ENCODE results near the gene GNB1L. TPM values are rescaled to one million over a fixed set of nuclear protein-coding genes. Genes with fewer than 3 reads are reported as not detected.
A peak's percentile ranks its signal among the peaks of the same experiment; 100 is the strongest.

GNB1L gene
- total RNA-seq, 1 donor, result 4.0 TPM

- no peaks in the 10 kb centered on the region for H3K27me3 ChIP-seq (ENCODE audit: insufficient read depth, low read length)
- TF ChIP-seq, protein P1, sequence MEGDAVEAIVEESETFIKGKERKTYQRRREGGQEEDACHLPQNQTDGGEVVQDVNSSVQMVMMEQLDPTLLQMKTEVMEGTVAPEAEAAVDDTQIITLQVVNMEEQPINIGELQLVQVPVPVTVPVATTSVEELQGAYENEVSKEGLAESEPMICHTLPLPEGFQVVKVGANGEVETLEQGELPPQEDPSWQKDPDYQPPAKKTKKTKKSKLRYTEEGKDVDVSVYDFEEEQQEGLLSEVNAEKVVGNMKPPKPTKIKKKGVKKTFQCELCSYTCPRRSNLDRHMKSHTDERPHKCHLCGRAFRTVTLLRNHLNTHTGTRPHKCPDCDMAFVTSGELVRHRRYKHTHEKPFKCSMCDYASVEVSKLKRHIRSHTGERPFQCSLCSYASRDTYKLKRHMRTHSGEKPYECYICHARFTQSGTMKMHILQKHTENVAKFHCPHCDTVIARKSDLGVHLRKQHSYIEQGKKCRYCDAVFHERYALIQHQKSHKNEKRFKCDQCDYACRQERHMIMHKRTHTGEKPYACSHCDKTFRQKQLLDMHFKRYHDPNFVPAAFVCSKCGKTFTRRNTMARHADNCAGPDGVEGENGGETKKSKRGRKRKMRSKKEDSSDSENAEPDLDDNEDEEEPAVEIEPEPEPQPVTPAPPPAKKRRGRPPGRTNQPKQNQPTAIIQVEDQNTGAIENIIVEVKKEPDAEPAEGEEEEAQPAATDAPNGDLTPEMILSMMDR (IDR thresholded peaks at IDR 0.05; ENCODE audit: extremely low read depth, low read depth, low read length), result no peak
- no peak overlapping the region for H3K27ac ChIP-seq (ENCODE audit: low read depth, low read length)
- H3K36me3 ChIP-seq (ENCODE audit: insufficient read depth, low read length), result no peaks in the 10 kb centered on the region
- H3K79me2 ChIP-seq (ENCODE audit: insufficient read depth, low read length), result no peaks in the 10 kb centered on the region
- peaks cover 8% of the 10 kb centered on the region for H4K20me1 ChIP-seq (ENCODE audit: insufficient read depth, low read length)
- DNase-seq (ENCODE audit: insufficient read length, low spot score, missing footprints), result peak; percentile 68
- no peak overlapping the region for H3K4me3 ChIP-seq (ENCODE audit: insufficient read depth, low read length)
- no peak overlapping the region for H2AFZ ChIP-seq (ENCODE audit: low read length)
- H3K4me2 ChIP-seq (ENCODE audit: insufficient read depth, low read length), result no peak overlapping the region
- H3K9me3 ChIP-seq (ENCODE audit: low read depth, low read length), result no peaks in the 10 kb centered on the region
- peaks cover 8% of the 10 kb centered on the region for H3K4me1 ChIP-seq (ENCODE audit: insufficient read depth, low read length)
Observed at GRCh38 chr22:19811811-19812771, 42.6 kb downstream of the GNB1L start.

DNA sequence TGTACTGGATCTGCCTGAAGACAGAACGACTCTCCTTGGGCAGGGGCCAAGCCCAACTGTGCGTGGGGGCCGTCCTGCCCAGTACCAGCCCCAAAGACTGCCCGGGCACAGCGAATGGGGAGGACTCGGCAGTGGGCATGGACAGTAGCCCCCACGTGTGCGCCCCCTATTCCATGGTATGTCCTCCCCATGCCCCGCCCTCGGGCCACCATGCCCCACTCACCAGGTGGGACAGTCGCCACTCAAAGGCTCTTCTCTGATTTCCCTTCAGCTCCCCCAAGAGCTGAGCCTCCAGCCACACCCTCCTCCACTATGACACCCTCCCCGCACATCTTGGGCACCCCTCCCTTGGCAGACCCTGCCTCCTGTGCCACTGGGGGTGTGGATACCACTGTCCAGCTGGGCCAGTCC, 43.5 kb downstream of the GNB1L start:
- H2AFZ ChIP-seq (ENCODE audit: low read length), result no peak overlapping the region
- no peak for DNase-seq (ENCODE audit: insufficient read length, low spot score, missing footprints)
- no peak overlapping the region for H3K27ac ChIP-seq (ENCODE audit: low read depth, low read length)
- no peaks in the 10 kb centered on the region for H3K79me2 ChIP-seq (ENCODE audit: insufficient read depth, low read length)
- H3K36me3 ChIP-seq (ENCODE audit: insufficient read depth, low read length), result no peaks in the 10 kb centered on the region
- peaks cover 12% of the 10 kb centered on the region for H4K20me1 ChIP-seq (ENCODE audit: insufficient read depth, low read length)
- TF ChIP-seq, protein P1 (IDR thresholded peaks at IDR 0.05; ENCODE audit: extremely low read depth, low read depth, low read length), result no peak
- no peaks in the 10 kb centered on the region for H3K9me3 ChIP-seq (ENCODE audit: low read depth, low read length)
- H3K4me3 ChIP-seq (ENCODE audit: insufficient read depth, low read length), result peak overlapping the region; percentile 13
- H3K4me2 ChIP-seq (ENCODE audit: insufficient read depth, low read length), result no peak overlapping the region
- no peaks in the 10 kb centered on the region for H3K27me3 ChIP-seq (ENCODE audit: insufficient read depth, low read length)
- peaks cover 8% of the 10 kb centered on the region for H3K4me1 ChIP-seq (ENCODE audit: insufficient read depth, low read length)

- Histone ChIP-seq H3K36me3 (ENCODE audit: insufficient read depth, low read length) (no peaks in the 10 kb centered on the region), H3K27ac (ENCODE audit: low read depth, low read length) (no peak overlapping the region), H2AFZ (ENCODE audit: low read length) (no peak overlapping the region), H3K4me1 (ENCODE audit: insufficient read depth, low read length) (peaks cover 8% of the 10 kb centered on the region), H3K4me3 (ENCODE audit: insufficient read depth, low read length) (no peak overlapping the region), H3K9me3 (ENCODE audit: low read depth, low read length) (no peaks in the 10 kb centered on the region), H3K27me3 (ENCODE audit: insufficient read depth, low read length) (no peaks in the 10 kb centered on the region), H4K20me1 (ENCODE audit: insufficient read depth, low read length) (peaks cover 12% of the 10 kb centered on the region), H3K4me2 (ENCODE audit: insufficient read depth, low read length) (peak overlapping the region; percentile 23), H3K79me2 (ENCODE audit: insufficient read depth, low read length) (no peaks in the 10 kb centered on the region)
- TF ChIP-seq, protein P1 (IDR thresholded peaks at IDR 0.05; ENCODE audit: extremely low read depth, low read depth, low read length), result no peak
- DNase-seq (ENCODE audit: insufficient read length, low spot score, missing footprints), result peak; percentile 99
Observed at GRCh38 chr22:19810381-19811201, 44.1 kb downstream of the GNB1L start.
